HG03045 (cell line): ENCODE results near the gene HIVEP3.
A peak's percentile ranks its signal among the peaks of the same experiment; 100 is the strongest.

Experiments
- ATAC-seq: cut with Tn5 transposase; IDR thresholded peaks from one replicate; pipeline ENCODE4 v1.9.1; 2021; ENCODE audit warnings: mild to moderate bottlenecking, moderate library complexity; ENCODE audit not compliant: unreplicated experiment

Gene HIVEP3

GRCh38 chr1:41738006-41738405, 180.7 kb downstream of the HIVEP3 start:
- no peak for ATAC-seq

- no peak for ATAC-seq
Observed at GRCh38 chr1:41735631-41736260, 183.0 kb downstream of the HIVEP3 start.

- no peak for ATAC-seq
Observed at GRCh38 chr1:41735139-41735538, 183.6 kb downstream of the HIVEP3 start.

GRCh38 chr1:41734201-41734970, 184.3 kb downstream of the HIVEP3 start:
- no peak for ATAC-seq

DNA sequence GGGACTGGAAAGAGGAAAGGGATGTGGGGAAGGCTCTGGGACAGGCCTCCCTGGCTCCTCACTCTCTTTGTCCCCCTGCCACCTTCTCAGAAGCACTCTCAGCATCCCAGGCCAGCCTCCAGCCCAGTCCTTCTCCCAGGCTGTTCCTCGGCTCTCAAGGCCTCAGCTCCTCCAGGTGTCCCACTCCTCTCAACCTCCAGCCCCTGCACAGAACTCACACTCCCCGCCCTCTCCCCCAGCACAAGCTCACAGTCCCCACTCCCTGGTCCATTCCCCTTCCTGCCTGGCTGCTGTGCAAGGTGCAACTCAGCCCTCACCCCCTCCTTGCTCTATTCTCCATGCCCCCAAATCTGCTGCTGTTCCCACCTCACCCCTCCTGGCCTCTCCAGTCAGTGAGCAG, 185.0 kb downstream of the HIVEP3 start:
- ATAC-seq: no peak

GRCh38 chr1:41733021-41733420, 185.7 kb downstream of the HIVEP3 start:
- ATAC-seq: no peak

GRCh38 chr1:41731516-41732030, 187.1 kb downstream of the HIVEP3 start:
- no peak for ATAC-seq

DNA sequence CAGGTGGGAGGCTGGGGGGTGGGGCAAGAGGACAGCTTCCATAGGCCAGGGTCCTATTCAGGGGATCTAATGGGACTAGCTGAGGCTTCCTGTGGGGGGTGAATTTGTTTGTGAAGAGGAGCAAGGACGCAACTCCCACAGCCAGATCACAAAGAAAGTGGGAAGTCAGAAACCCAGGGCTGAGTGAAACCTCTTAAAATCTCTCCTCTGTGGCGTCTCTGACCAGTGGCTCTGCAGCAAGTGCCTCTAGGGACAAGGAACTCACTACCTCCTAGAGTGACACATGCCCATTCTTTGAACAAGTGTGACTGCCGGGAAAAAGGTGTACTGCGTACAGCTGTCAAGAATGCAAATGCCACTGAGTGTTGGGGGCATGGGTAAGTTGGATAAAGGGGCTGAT, 187.9 kb downstream of the HIVEP3 start:
- no peak for ATAC-seq

DNA sequence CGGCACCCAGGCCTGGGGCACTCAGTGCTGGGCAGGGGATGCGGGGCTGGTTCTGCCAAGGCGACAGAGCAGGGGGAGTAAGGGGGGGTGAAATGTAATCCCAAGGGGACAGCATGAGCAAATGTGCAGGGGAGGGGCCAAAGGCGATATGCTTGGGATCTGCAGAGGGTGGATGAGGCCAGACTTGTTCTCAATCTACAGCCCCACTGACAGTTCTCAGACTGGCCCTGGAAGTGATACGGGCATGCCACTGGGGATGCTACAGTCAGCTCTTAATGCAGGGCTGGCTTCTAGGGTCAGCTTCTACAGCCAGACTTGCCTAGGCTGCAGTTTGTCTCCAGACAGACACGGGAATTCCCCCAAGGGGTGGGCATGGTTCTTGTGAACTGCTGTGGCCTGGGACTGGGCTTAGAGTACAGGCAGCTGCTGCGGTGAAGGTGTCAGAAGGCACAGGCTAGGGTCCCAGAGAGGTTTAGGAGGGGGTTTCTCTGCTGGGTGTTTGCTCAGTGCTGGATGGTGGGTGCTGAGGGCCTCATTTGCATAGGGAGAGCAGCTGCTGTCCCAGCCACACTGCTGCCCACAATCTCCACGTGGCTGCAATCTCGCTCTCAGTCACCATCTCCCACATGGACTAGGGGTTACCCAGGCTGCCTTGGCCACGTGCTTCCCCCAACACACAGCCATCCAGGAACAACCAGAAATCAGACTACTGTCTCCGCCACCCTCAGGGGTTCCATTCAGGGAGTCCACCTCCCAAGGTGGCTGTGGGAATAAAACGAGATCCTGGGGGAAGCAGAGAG, 190.1 kb downstream of the HIVEP3 start:
- peak; percentile 87 for ATAC-seq

DNA sequence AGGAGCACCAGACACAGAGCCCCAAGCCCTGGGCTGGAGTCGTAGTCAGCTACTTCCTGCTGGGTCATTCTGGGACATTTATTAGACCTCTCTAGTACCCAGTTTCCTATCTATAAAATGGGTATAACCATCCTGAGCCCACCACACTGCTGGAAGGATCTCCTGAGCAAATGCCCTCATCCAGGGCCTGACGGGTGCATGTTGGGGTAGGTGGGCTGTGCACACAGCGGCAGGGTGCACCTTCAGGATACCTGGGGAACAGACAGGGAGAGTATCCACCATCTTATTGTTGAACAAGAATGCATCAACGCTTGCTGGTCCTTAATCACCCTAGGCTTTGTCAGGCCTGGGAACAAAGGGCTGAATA, 191.0 kb downstream of the HIVEP3 start:
- ATAC-seq: no peak

- no peak for ATAC-seq
Observed at GRCh38 chr1:41726899-41727748, 191.6 kb downstream of the HIVEP3 start.

DNA sequence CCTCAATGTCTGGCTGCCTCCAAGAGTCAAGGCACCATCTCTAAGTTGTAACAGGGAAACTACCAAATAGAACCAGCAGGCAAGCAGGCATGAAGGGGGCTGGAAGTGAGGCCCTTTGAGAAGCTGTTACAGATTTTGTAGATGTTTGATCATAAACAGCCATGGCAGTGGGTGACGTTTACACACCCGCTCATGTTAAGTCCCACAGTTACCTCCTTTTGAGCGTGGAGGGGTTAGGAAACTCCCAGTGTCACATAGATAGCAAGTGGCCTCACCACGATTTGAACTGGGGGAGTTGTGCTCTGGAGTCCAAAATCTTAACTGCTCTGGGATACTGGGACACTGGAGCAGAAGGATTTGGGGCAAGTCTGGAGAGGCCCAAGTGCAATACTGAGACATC, 192.4 kb downstream of the HIVEP3 start:
- no peak for ATAC-seq

GRCh38 chr1:41724926-41725325, 193.8 kb downstream of the HIVEP3 start:
- ATAC-seq: no peak

DNA sequence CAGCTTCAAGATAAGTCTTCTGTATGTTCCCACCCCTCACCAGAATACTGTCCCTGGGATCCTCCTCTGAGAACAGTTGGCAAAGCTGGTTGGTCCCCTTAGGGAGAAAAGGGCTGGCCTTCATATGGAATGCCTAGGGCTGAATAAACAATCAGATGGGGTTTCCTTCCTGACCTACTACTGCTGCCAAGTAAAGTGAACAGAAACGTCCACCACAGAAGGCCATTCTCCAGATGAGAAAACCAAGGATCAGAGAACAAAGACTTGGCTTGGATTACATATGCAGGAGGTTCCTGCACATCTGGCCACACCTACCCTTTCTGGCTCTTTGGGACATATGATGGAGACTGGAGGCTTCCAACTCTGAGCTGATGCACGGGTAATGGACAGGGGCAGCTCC, 194.5 kb downstream of the HIVEP3 start:
- ATAC-seq: no peak

DNA sequence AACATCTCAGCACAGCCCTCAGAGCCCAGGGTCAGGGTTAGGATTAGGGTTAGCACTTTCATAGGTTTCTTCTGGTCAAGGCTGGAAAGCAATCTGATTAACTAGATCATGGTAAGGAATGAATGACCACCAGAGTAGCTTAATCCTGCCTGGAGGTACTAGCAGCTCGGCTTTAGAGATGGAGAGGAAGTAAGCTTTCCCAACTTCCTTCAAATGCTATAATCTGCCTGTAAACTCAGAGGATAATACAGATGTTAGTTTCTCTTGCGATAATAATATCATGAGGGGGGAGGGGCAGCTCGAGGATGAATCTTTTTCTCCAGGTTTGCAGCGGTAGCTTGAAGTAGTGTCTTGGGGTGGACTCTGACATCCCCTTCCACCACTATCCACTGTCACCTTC, 194.9 kb downstream of the HIVEP3 start:
- no peak for ATAC-seq

DNA sequence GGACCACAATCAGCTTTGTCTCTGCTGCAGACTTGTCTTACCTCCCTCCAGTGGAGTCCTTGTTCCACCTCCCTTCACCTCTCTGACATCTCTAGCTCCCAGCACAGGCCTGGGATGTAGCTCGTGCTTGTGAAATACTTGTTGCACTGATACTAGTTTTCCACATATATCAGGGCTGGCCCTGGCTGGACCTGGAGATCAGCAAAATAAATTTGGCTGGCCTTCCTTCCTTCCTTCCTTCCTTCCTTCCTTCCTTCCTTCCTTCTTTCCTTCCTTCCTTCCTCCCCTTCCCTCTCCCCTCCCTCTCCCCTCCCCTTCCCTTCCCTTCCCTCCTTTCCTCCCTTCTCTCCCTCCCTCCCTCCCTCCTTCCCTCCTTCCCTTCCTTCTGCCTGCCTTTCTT, 196.5 kb downstream of the HIVEP3 start:
- no peak for ATAC-seq

- ATAC-seq: no peak
Observed at GRCh38 chr1:41720861-41721410, 197.8 kb downstream of the HIVEP3 start.

GRCh38 chr1:41719590-41719989, 199.1 kb downstream of the HIVEP3 start:
- ATAC-seq: no peak

GRCh38 chr1:41719128-41719527, 199.6 kb downstream of the HIVEP3 start:
- ATAC-seq: no peak

- ATAC-seq: no peak
Observed at GRCh38 chr1:41718497-41718896, 200.2 kb downstream of the HIVEP3 start.
